Activated naive CD8-positive, alpha-beta T cell treated with anti-CD3 and anti-CD28 coated beads, Interleukin-2, amount 50 U/mL, for 24 hours (primary cell): ENCODE data around the gene SRSF3.
"Not testable (repeated sequence)": the region's sequence is repeated elsewhere in the genome, so short reads cannot be mapped to it uniquely, and the experiment has no call there.

Source experiments
- ATAC-seq: fragments of 150-1000 bp; cut with Tn5 transposase; one replicate; pipeline ENCODE4 v1.10.0; 2021
- DNase-seq: peaks from one replicate; pipeline ENCODE4 v3.0.0; 2021
- H3K27ac Mint-ChIP-seq: one replicate; pipeline ENCODE4 v1.8.0; 2021; ENCODE audit warnings: mild to moderate bottlenecking, mixed read lengths
- H3K27me3 Mint-ChIP-seq: one replicate; pipeline ENCODE4 v1.8.0; 2021; ENCODE audit warnings: mixed read lengths
- H3K36me3 Mint-ChIP-seq: one replicate; pipeline ENCODE4 v1.8.0; 2021; ENCODE audit warnings: low read depth, mixed read lengths
- H3K4me1 Mint-ChIP-seq: one replicate; pipeline ENCODE4 v1.8.0; 2021; ENCODE audit warnings: mixed read lengths
- H3K4me3 Mint-ChIP-seq: one replicate; pipeline ENCODE4 v1.8.0; 2021; ENCODE audit warnings: mild to moderate bottlenecking, moderate library complexity, mixed read lengths
- H3K9me3 Mint-ChIP-seq: one replicate; pipeline ENCODE4 v1.8.0; 2021; ENCODE audit warnings: mixed read lengths

The SRSF3 gene

GRCh38 chr6:36636283-36636682, 42.1 kb downstream of the SRSF3 start:
- no peaks in the 10 kb centered on the region for H3K27me3 Mint-ChIP-seq
- H3K27ac Mint-ChIP-seq, result no peak overlapping the region
- ATAC-seq (no peak), DNase-seq (no peak)
- no peaks in the 10 kb centered on the region for H3K36me3 Mint-ChIP-seq
- H3K4me3 Mint-ChIP-seq, result no peak overlapping the region
- H3K9me3 Mint-ChIP-seq, result no peaks in the 10 kb centered on the region
- H3K4me1 Mint-ChIP-seq, result no peaks in the 10 kb centered on the region

- Mint-ChIP-seq H3K4me3 (no peak overlapping the region), H3K27me3 (no peaks in the 10 kb centered on the region), H3K4me1 (no peaks in the 10 kb centered on the region), H3K9me3 (no peaks in the 10 kb centered on the region), H3K36me3 (no peaks in the 10 kb centered on the region), H3K27ac (no peak overlapping the region)
- DNase-seq (no peak), ATAC-seq (no peak)
Measured at GRCh38 chr6:36636687-36637418, 42.7 kb downstream of the SRSF3 start.

- ATAC-seq, result no peak
- Mint-ChIP-seq H3K4me3 (no peak overlapping the region), H3K36me3 (no peaks in the 10 kb centered on the region), H3K9me3 (no peaks in the 10 kb centered on the region), H3K4me1 (no peaks in the 10 kb centered on the region), H3K27ac (no peak overlapping the region), H3K27me3 (no peaks in the 10 kb centered on the region)
- no peak for DNase-seq
Measured at GRCh38 chr6:36638579-36638978, 44.4 kb downstream of the SRSF3 start.

- Mint-ChIP-seq H3K27ac (no peak overlapping the region), H3K9me3 (no peaks in the 10 kb centered on the region), H3K4me1 (no peaks in the 10 kb centered on the region), H3K4me3 (no peak overlapping the region), H3K27me3 (no peaks in the 10 kb centered on the region), H3K36me3 (no peaks in the 10 kb centered on the region)
- no peak for DNase-seq
- no peak for ATAC-seq
Measured at GRCh38 chr6:36639171-36639808, 45.1 kb downstream of the SRSF3 start.

GRCh38 chr6:36641543-36641942, 47.4 kb downstream of the SRSF3 start:
- no peaks in the 10 kb centered on the region for H3K36me3 Mint-ChIP-seq
- H3K27ac Mint-ChIP-seq, result no peak overlapping the region
- no peak for ATAC-seq
- no peaks in the 10 kb centered on the region for H3K9me3 Mint-ChIP-seq
- H3K4me1 Mint-ChIP-seq, result no peaks in the 10 kb centered on the region
- H3K27me3 Mint-ChIP-seq, result no peaks in the 10 kb centered on the region
- no peak overlapping the region for H3K4me3 Mint-ChIP-seq
- DNase-seq, result no peak

GRCh38 chr6:36642913-36643817, 49.0 kb downstream of the SRSF3 start:
- Mint-ChIP-seq H3K27me3 (no peaks in the 10 kb centered on the region), H3K4me3 (no peak overlapping the region), H3K27ac (no peak overlapping the region), H3K4me1 (no peaks in the 10 kb centered on the region), H3K9me3 (no peaks in the 10 kb centered on the region), H3K36me3 (no peaks in the 10 kb centered on the region)
- no peak for DNase-seq
- no peak for ATAC-seq

- no peak for ATAC-seq
- Mint-ChIP-seq H3K27me3 (no peaks in the 10 kb centered on the region), H3K27ac (no peak overlapping the region), H3K36me3 (no peaks in the 10 kb centered on the region), H3K4me1 (no peaks in the 10 kb centered on the region), H3K9me3 (no peaks in the 10 kb centered on the region), H3K4me3 (no peak overlapping the region)
- no peak for DNase-seq
Measured at GRCh38 chr6:36643977-36644376, 49.8 kb downstream of the SRSF3 start.

- H3K27me3 Mint-ChIP-seq, result peaks cover under 1% of the 10 kb centered on the region
- H3K4me3 Mint-ChIP-seq, result no peak overlapping the region
- no peak for ATAC-seq
Measured at GRCh38 chr6:36649086-36649485, 54.9 kb downstream of the SRSF3 start.

GRCh38 chr6:36649701-36650484, 55.7 kb downstream of the SRSF3 start:
- H3K36me3 Mint-ChIP-seq, result no peaks in the 10 kb centered on the region
- H3K4me3 Mint-ChIP-seq, result no peak overlapping the region
- H3K9me3 Mint-ChIP-seq, result no peaks in the 10 kb centered on the region
- H3K27me3 Mint-ChIP-seq, result peaks cover 4% of the 10 kb centered on the region
- H3K4me1 Mint-ChIP-seq, result no peaks in the 10 kb centered on the region
- DNase-seq, result no peak
- no peak for ATAC-seq
- no peak overlapping the region for H3K27ac Mint-ChIP-seq

More at GRCh38 chr6:36649086-36649485, 54.9 kb downstream of the SRSF3 start:
- DNase-seq, result no peak
- Mint-ChIP-seq H3K9me3 (no peaks in the 10 kb centered on the region), H3K36me3 (no peaks in the 10 kb centered on the region), H3K4me1 (no peaks in the 10 kb centered on the region), H3K27ac (no peak overlapping the region)

GRCh38 chr6:36650848-36651478, 56.8 kb downstream of the SRSF3 start:
- peaks cover 5% of the 10 kb centered on the region for H3K27me3 Mint-ChIP-seq
- no peaks in the 10 kb centered on the region for H3K9me3 Mint-ChIP-seq
- H3K4me1 Mint-ChIP-seq, result no peaks in the 10 kb centered on the region
- no peaks in the 10 kb centered on the region for H3K36me3 Mint-ChIP-seq
- no peak overlapping the region for H3K4me3 Mint-ChIP-seq
- H3K27ac Mint-ChIP-seq, result no peak overlapping the region
- ATAC-seq (no peak), DNase-seq (no peak)

- Mint-ChIP-seq H3K4me1 (peaks cover 3% of the 10 kb centered on the region), H3K27me3 (peaks cover 8% of the 10 kb centered on the region), H3K36me3 (no peaks in the 10 kb centered on the region), H3K27ac (no peak overlapping the region), H3K4me3 (no peak overlapping the region), H3K9me3 (no peaks in the 10 kb centered on the region)
- DNase-seq, result no peak
- no peak for ATAC-seq
Measured at GRCh38 chr6:36651659-36652379, 57.7 kb downstream of the SRSF3 start.

GRCh38 chr6:36654469-36654868, 60.3 kb downstream of the SRSF3 start:
- not testable (repeated sequence) for DNase-seq, H3K27ac Mint-ChIP-seq, ATAC-seq, H3K4me3 Mint-ChIP-seq, H3K4me1 Mint-ChIP-seq, H3K9me3 Mint-ChIP-seq, H3K36me3 Mint-ChIP-seq
- H3K27me3 Mint-ChIP-seq, result peaks cover 22% of the 10 kb centered on the region
